Measurements from ENCODE around the gene NFIX.

Gene NFIX

GRCh38 chr19:13013649-13014048 lies 18.4 kb downstream of the NFIX start:
- Histone ChIP-seq H3K36me3 (ENCODE audit: control insufficient read depth, insufficient read depth, low read length) (no peaks in the 10 kb centered on the region), H3K27me3 (replicated peaks; ENCODE audit: control insufficient read depth, insufficient read depth, low read length) (peaks cover 2% of the 10 kb centered on the region; the same call in 1 of the 2 replicates), H3K4me3 (replicated peaks; ENCODE audit: low read depth, low read length) (no peak overlapping the region)
- no peak for DNase-seq (ENCODE audit: extremely low read depth, insufficient read length)
- TF ChIP-seq CTCF (IDR thresholded peaks at IDR 0.05; ENCODE audit: insufficient read depth, low read length, poor library complexity, severe bottlenecking): no peak

GRCh38 chr19:13014101-13014920 lies 19.0 kb downstream of the NFIX start:
- DNase-seq (ENCODE audit: extremely low read depth, insufficient read length): no peak
- no peak for TF ChIP-seq CTCF (IDR thresholded peaks at IDR 0.05; ENCODE audit: insufficient read depth, low read length, poor library complexity, severe bottlenecking)
- H3K27me3 ChIP-seq (replicated peaks; ENCODE audit: control insufficient read depth, insufficient read depth, low read length): peaks cover 2% of the 10 kb centered on the region; the same call in 1 of the 2 replicates
- H3K36me3 ChIP-seq (ENCODE audit: control insufficient read depth, insufficient read depth, low read length): no peaks in the 10 kb centered on the region
- no peak overlapping the region for H3K4me3 ChIP-seq (replicated peaks; ENCODE audit: low read depth, low read length)

DNA sequence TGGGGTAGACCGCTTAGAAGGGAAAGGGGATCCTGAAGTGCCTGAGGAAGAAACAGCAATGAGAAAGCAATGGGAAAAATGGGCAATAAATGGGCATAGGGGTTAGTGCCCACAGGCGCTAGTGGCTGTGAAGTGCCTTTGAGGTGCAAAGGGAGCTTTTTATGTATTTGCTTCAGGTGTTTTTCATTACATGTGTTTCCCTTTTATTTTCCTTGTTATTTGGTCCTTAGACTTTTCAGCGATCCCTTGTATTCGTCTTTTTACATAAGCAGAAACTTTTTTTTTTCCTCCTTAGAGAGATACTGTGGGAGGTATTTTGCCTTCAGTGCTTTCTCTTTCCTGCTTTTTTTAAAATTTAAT lies 19.6 kb downstream of the NFIX start:
- no peak for DNase-seq (ENCODE audit: extremely low read depth, insufficient read length)
- no peak for TF ChIP-seq CTCF (IDR thresholded peaks at IDR 0.05; ENCODE audit: insufficient read depth, low read length, poor library complexity, severe bottlenecking)
- Histone ChIP-seq H3K27me3 (replicated peaks; ENCODE audit: control insufficient read depth, insufficient read depth, low read length) (peaks cover 2% of the 10 kb centered on the region; the same call in 1 of the 2 replicates), H3K36me3 (ENCODE audit: control insufficient read depth, insufficient read depth, low read length) (no peaks in the 10 kb centered on the region), H3K4me3 (replicated peaks; ENCODE audit: low read depth, low read length) (no peak overlapping the region)

- TF ChIP-seq CTCF (IDR thresholded peaks at IDR 0.05; ENCODE audit: insufficient read depth, low read length, poor library complexity, severe bottlenecking): no peak
- no peaks in the 10 kb centered on the region for H3K36me3 ChIP-seq (ENCODE audit: control insufficient read depth, insufficient read depth, low read length)
- no peak for DNase-seq (ENCODE audit: extremely low read depth, insufficient read length)
- H3K4me3 ChIP-seq (replicated peaks; ENCODE audit: low read depth, low read length): no peak overlapping the region
- peaks cover 2% of the 10 kb centered on the region; the same call in 1 of the 2 replicates for H3K27me3 ChIP-seq (replicated peaks; ENCODE audit: control insufficient read depth, insufficient read depth, low read length)
Measured at GRCh38 chr19:13015361-13016223, 20.3 kb downstream of the NFIX start.

DNA sequence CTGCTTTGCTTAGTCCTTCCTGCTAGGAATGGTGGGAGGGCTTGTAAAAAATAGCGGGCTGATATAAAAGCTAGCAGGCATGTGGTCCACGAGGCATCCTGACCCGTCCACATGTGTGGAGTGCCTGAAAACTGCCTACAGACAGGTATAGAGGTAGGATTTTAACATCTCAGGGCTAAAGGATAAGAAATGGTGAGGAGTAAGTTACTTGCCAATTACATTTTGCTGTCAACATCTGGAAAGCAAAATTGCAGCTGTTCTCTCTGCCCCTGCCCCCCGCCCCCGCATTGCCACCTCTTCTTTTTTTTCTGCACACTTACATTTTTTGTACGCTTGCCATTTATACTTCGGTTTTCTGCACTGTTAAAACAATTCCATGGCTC lies 21.0 kb downstream of the NFIX start:
- no peak for DNase-seq (ENCODE audit: extremely low read depth, insufficient read length)
- no peak for TF ChIP-seq CTCF (IDR thresholded peaks at IDR 0.05; ENCODE audit: insufficient read depth, low read length, poor library complexity, severe bottlenecking)
- Histone ChIP-seq H3K4me3 (replicated peaks; ENCODE audit: low read depth, low read length) (no peak overlapping the region), H3K36me3 (ENCODE audit: control insufficient read depth, insufficient read depth, low read length) (no peaks in the 10 kb centered on the region), H3K27me3 (replicated peaks; ENCODE audit: control insufficient read depth, insufficient read depth, low read length) (peaks cover 2% of the 10 kb centered on the region; the same call in 1 of the 2 replicates)

Measured in GM06990 (cell line).